ENCODE data around the gene ZNHIT2. TPM values are rescaled to one million over a fixed set of nuclear protein-coding genes. Genes with fewer than 3 reads are reported as not detected.
"Not testable (repeated sequence)": the region's sequence is repeated elsewhere in the genome, so short reads cannot be mapped to it uniquely, and the experiment has no call there.

The ZNHIT2 gene
- total RNA-seq, 1 donor from 2014 or later, result 7.5 TPM

DNA sequence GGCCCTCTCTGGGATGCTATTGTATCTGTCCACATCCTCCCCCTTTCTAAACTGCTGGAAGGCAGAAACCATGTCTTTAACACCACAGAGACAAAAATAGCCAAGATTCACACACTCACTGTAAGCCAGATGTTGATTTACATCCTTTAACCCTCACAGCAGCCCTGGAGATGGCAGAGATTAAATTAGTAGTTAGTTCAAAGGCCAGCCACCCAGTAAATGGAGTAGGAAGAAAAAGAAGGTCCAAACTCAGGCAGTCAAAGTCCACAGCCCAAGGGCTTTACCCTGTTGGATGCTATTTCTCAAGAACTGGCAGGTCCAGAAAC, 2.1 kb upstream of the ZNHIT2 start:
- Histone ChIP-seq H3K4me1 (peaks cover 35% of the 10 kb centered on the region), H3K27ac (no peak overlapping the region), H3K9me3 (no peaks in the 10 kb centered on the region), H3K36me3 (peaks cover 43% of the 10 kb centered on the region), H3K4me3 (no peak overlapping the region), H3K27me3 (no peaks in the 10 kb centered on the region)
- ATAC-seq (no peak), DNase-seq (no peak)
- intact Hi-C loops (cut with DNase I), result no loop called here
- TF ChIP-seq, protein P1, sequence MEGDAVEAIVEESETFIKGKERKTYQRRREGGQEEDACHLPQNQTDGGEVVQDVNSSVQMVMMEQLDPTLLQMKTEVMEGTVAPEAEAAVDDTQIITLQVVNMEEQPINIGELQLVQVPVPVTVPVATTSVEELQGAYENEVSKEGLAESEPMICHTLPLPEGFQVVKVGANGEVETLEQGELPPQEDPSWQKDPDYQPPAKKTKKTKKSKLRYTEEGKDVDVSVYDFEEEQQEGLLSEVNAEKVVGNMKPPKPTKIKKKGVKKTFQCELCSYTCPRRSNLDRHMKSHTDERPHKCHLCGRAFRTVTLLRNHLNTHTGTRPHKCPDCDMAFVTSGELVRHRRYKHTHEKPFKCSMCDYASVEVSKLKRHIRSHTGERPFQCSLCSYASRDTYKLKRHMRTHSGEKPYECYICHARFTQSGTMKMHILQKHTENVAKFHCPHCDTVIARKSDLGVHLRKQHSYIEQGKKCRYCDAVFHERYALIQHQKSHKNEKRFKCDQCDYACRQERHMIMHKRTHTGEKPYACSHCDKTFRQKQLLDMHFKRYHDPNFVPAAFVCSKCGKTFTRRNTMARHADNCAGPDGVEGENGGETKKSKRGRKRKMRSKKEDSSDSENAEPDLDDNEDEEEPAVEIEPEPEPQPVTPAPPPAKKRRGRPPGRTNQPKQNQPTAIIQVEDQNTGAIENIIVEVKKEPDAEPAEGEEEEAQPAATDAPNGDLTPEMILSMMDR (IDR thresholded peaks at IDR 0.05), result no peak

DNA sequence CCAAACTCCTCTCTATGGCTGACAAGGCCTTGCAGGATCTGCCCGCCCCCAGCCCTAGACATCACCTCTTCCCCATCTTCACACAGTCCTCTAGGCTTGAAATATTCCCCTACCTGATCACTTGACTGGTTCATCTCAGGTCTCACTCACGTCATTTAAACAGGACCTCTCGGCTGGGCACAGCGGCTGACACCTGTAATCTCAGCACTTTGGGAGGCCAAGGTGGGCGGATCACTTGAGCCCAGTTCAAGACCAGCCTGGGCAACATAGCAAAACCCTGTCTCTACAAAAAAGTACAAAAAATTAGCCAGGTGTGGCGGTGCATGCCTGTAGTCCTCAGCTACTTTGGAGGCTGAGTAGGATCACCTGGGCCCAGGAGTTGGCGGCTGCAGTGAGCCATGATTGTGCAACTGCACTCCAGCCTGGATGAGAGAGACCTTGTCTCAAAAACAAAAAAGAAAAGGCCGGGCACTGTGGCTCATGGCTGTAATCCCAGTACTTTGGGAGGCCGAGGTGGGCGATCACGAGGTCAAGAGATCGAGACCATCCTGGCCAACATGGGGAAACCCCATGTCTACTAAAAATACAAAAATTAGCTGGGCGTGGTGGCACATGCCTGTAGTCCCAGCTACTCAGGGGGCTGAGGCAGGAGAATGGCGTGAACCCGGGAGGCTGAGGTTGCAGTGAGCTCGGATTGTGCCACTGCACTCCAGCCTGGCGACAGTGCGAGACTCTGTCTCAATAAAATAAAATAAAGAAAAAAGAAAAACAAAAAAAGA, 1.6 kb upstream of the ZNHIT2 start:
- peaks cover 38% of the 10 kb centered on the region for H3K36me3 ChIP-seq
- H3K9me3 ChIP-seq; H3K27me3 ChIP-seq; ATAC-seq; intact Hi-C loops (cut with DNase I); H3K27ac ChIP-seq; DNase-seq; H3K4me3 ChIP-seq: not testable (repeated sequence)
- H3K4me1 ChIP-seq, result peaks cover 35% of the 10 kb centered on the region

DNA sequence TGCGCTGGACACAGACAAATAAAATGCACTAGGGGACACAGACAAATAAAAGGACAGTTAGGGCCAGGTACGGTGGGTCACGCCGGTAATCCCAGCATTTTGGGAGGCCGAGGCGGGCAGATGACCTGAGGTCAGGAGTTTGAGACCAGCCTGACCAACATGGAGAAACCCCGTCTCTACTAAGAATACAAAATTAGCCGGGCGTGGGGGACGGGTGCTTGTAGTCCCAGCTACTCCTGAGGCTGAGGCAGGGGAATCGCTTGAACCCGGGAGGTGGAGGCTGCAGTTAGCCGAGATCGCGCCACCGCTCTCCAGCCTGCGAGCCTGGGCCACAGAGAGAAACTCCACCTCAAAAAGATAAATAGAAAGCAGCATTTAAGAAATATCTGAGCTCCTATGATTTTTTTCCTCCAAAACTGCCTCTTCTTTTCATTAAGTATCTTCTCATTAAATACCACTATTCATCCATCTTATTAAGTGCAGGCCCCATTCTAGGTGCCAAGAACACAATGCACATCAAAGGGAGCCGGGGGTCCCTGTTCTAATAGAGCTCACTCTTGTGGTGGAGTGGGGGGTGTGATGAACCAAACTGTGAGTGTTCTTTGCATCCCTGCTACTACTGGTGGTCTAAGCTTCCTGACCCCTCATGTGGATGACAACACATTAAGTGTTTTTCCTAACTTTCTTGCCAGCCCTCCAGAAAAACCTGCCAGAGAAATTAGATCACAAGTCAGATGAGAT, 766 bp upstream of the ZNHIT2 start:
- DNase-seq, result no peak
- intact Hi-C loops (cut with DNase I), result no loop called here

DNA sequence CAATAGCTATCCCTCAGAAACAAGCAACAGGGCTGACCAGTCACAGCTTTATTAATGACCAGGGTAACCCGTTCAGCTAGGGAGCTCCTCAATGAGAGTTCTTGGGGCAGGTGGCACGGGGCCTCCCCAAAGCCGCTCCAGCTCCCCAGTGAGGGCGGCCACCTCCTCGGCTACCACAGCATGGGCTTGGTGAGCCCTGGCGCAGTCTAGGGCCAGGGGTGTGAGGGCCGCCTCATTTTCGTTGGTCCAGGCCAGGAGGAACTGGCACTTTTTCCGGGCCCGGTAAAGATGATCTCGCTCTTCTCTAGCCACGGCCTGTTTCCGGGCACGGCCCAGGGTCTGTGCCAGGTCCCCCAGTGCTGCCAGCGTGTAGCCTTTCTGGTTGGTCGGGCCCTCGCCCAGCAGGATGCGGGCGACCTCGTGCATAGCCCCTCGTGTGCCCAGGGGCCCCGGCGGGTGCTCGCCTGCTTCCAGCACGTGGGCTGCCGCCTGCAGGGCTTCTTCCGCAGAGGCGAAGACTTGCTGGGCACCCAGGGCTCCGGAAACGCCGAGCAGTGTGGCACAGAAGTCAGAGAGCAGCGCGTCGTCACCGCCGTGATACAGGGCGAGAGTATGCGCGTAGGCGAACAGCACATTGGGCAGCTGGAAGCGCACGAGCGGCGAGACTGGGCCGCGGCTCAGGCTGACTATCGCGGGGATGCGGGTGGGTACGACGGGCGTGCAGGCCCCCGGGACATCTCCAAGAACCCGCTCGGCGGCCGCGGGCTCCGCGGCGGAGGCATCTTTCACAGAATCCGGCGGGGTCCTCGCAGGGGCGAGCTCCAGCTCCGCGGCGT, 913 bp downstream of the ZNHIT2 start:
- Histone ChIP-seq H3K27me3 (no peaks in the 10 kb centered on the region), H3K36me3 (peaks cover 38% of the 10 kb centered on the region), H3K9me3 (no peaks in the 10 kb centered on the region), H3K4me3 (peak overlapping the region; percentile 80), H3K27ac (peak overlapping the region; percentile 92), H3K4me1 (peaks cover 47% of the 10 kb centered on the region)
- ATAC-seq (peak; percentile 1), DNase-seq (peak; percentile 79)
- intact Hi-C loops (cut with DNase I), result no loop called here
- TF ChIP-seq, protein P1 (IDR thresholded peaks at IDR 0.05), result no peak

More for the DNA sequence above, 766 bp upstream of the ZNHIT2 start:
- Histone ChIP-seq H3K4me3 (peak overlapping the region; percentile 80), H3K36me3 (peaks cover 38% of the 10 kb centered on the region), H3K4me1 (peaks cover 39% of the 10 kb centered on the region), H3K27me3 (no peaks in the 10 kb centered on the region), H3K9me3 (no peaks in the 10 kb centered on the region), H3K27ac (peak overlapping the region; percentile 11)
- ATAC-seq, result no peak
- TF ChIP-seq, protein P1 (IDR thresholded peaks at IDR 0.05), result peak; percentile 3

DNA sequence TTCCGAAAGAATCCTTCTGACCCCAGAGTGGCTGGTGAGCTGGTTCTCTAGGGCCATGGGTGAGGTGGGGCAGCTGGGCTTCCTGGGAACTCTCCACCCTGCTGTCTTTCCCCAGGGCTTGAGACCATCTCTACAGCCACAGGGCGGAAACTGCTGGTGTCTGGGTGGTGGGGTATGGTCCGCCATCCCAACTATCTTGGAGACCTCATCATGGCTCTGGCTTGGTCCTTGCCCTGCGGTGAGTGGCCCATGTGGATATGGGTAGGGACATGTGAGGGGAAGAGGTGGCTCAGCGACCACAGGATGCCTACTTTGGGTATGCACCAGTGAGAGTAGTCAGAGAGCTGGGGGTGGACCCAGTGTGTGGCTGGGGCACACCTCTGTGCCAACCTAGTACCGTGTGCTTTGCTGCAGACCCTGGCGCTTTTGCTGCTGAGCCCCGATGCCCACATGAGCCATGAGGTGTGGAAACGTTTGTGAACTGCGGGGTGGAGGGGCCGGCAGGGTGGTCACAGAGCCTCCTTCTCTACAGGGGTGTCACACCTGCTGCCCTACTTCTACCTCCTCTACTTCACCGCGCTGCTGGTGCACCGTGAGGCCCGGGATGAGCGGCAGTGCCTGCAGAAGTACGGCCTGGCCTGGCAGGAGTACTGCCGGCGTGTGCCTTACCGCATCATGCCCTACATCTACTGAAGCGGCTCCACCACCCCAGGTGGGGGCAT, 2.0 kb downstream of the ZNHIT2 start:
- ATAC-seq (no peak), DNase-seq (no peak)
- peaks cover 30% of the 10 kb centered on the region for H3K36me3 ChIP-seq
- H3K9me3 ChIP-seq, result no peaks in the 10 kb centered on the region
- TF ChIP-seq, protein P1 (IDR thresholded peaks at IDR 0.05), result no peak
- H3K4me1 ChIP-seq, result peaks cover 44% of the 10 kb centered on the region
- no peak overlapping the region for H3K4me3 ChIP-seq
- no peak overlapping the region for H3K27ac ChIP-seq
- intact Hi-C loops (cut with DNase I), result no loop called here
- H3K27me3 ChIP-seq, result no peaks in the 10 kb centered on the region
